Parathyroid adenoma (tissue), 2 donors: ENCODE data around the gene TRIM66.
A peak's percentile ranks its signal among the peaks of the same experiment; 100 is the strongest.

Experiments
- H2AFZ ChIP-seq: fragments of 300-600 bp; sonication (generic); one replicate; pipeline ENCODE4 v1.7.0; 2017; ENCODE audit warnings: antibody characterized with exemption, mild to moderate bottlenecking
- H3K27ac ChIP-seq: fragments of 300-600 bp; sonication (generic); one replicate; pipeline ENCODE4 v1.7.0; 2017
- H3K27me3 ChIP-seq: fragments of 300-600 bp; sonication (generic); one replicate; pipeline ENCODE4 v1.7.0; 2017; ENCODE audit warnings: low read length; ENCODE audit not compliant: control insufficient read depth, insufficient read depth
- H3K36me3 ChIP-seq: fragments of 300-600 bp; sonication (generic); one replicate; pipeline ENCODE4 v1.7.0; 2017; ENCODE audit warnings: low read length; ENCODE audit not compliant: control insufficient read depth, insufficient read depth
- H3K4me1 ChIP-seq: fragments of 300-600 bp; sonication (generic); one replicate; pipeline ENCODE4 v1.7.0; 2017; ENCODE audit warnings: control low read depth
- H3K4me2 ChIP-seq: fragments of 300-600 bp; sonication (generic); one replicate; pipeline ENCODE4 v1.7.0; 2017; ENCODE audit warnings: low read length
- H3K4me3 ChIP-seq: fragments of 300-600 bp; sonication (generic); one replicate; pipeline ENCODE4 v1.7.0; 2017; ENCODE audit warnings: low read depth, low read length
- H3K79me2 ChIP-seq: fragments of 300-600 bp; sonication (generic); one replicate; pipeline ENCODE4 v1.7.0; 2017; ENCODE audit warnings: control low read depth
- H3K9ac ChIP-seq: fragments of 300-600 bp; sonication (generic); one replicate; pipeline ENCODE4 v1.7.0; 2017; ENCODE audit warnings: mild to moderate bottlenecking
- H3K9me3 ChIP-seq: fragments of 300-600 bp; sonication (generic); one replicate; pipeline ENCODE4 v1.7.0; 2017; ENCODE audit warnings: low read length; ENCODE audit not compliant: control insufficient read depth
- TF ChIP-seq, protein P1 (sequence below): fragments of 300-600 bp; sonication (generic); IDR thresholded peaks from one replicate; pipeline ENCODE4 v1.7.0; 2017; ENCODE audit warnings: antibody characterized with exemption, mild to moderate bottlenecking
- donor health status: primary hyperparathyroidism.

The TRIM66 gene, protein sequence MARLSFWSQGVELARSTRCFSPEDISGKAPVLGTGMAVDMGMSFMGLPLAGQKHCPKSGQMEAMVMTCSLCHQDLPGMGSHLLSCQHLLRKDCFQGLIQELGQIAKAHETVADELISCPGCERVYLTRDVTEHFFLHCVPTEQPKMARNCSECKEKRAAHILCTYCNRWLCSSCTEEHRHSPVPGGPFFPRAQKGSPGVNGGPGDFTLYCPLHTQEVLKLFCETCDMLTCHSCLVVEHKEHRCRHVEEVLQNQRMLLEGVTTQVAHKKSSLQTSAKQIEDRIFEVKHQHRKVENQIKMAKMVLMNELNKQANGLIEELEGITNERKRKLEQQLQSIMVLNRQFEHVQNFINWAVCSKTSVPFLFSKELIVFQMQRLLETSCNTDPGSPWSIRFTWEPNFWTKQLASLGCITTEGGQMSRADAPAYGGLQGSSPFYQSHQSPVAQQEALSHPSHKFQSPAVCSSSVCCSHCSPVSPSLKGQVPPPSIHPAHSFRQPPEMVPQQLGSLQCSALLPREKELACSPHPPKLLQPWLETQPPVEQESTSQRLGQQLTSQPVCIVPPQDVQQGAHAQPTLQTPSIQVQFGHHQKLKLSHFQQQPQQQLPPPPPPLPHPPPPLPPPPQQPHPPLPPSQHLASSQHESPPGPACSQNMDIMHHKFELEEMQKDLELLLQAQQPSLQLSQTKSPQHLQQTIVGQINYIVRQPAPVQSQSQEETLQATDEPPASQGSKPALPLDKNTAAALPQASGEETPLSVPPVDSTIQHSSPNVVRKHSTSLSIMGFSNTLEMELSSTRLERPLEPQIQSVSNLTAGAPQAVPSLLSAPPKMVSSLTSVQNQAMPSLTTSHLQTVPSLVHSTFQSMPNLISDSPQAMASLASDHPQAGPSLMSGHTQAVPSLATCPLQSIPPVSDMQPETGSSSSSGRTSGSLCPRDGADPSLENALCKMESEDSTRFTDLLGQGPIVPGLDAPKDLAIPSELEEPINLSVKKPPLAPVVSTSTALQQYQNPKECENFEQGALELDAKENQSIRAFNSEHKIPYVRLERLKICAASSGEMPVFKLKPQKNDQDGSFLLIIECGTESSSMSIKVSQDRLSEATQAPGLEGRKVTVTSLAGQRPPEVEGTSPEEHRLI (N-terminal part only)

DNA sequence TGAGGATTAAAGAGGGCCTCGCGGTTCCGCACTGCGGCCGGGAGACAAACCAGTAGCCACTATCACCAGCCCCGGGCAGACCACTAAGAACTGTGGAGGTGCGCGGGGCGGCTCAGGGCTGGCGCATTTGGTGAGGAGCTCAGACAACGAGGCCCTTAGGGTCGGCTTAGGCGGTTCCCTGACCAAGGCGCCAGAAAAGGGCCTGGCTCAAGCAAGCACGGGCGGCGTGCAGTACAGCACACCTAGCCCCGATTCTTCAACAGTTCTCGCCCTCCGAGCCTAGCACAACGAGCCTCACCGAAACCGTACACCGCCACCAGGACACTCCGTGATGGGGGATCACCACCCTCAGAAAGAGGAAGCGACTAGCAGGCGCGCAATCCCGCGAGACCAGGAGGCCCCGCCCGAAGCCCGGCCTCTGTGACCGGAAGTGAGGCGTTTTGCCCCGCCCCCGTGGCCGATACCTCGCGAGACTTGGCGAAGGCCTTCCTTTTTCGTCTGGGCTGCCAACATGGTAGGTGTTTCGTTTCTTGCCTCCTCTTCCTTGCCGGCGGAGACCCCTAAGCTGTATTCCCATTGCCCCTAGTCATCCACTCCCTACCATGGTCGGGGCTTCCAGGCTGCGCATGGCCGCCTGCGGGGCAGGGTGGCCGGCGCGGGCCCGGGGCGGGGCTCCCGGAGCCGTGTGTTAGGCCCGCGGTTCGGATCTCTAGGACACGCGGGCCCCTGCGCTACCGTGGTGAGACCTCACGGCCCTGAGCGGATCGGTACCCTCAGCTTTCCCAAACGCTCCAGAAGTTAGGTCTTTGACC is at the start of gene TRIM66, which contains the start of gene RPL27A:
Gene TRIM66 (minus strand): TSS at position 363 of the 812 bp plus-strand sequence. CDS start 10,391 bp downstream, outside the sequence.
Gene RPL27A (plus strand): TSS at position 490 of the 812 bp plus-strand sequence. CDS start 22 bp downstream, at position 512.
- TF ChIP-seq, protein P1, sequence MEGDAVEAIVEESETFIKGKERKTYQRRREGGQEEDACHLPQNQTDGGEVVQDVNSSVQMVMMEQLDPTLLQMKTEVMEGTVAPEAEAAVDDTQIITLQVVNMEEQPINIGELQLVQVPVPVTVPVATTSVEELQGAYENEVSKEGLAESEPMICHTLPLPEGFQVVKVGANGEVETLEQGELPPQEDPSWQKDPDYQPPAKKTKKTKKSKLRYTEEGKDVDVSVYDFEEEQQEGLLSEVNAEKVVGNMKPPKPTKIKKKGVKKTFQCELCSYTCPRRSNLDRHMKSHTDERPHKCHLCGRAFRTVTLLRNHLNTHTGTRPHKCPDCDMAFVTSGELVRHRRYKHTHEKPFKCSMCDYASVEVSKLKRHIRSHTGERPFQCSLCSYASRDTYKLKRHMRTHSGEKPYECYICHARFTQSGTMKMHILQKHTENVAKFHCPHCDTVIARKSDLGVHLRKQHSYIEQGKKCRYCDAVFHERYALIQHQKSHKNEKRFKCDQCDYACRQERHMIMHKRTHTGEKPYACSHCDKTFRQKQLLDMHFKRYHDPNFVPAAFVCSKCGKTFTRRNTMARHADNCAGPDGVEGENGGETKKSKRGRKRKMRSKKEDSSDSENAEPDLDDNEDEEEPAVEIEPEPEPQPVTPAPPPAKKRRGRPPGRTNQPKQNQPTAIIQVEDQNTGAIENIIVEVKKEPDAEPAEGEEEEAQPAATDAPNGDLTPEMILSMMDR: peak; percentile 8
- Histone ChIP-seq H3K4me1 (peaks cover 3% of the 10 kb centered on the region), H3K4me3 (peak within 1 kb of the TSS; percentile 94), H3K9ac (peak within 1 kb of the TSS; percentile 91), H3K9me3 (no peaks in the 10 kb centered on the region), H2AFZ (peak within 1 kb of the TSS; percentile 89), H3K27me3 (no peaks in the 10 kb centered on the region), H3K4me2 (peak within 1 kb of the TSS; percentile 97), H3K27ac (peak within 1 kb of the TSS; percentile 89), H3K79me2 (peaks cover 10% of the 10 kb centered on the region), H3K36me3 (no peaks in the 10 kb centered on the region)

DNA sequence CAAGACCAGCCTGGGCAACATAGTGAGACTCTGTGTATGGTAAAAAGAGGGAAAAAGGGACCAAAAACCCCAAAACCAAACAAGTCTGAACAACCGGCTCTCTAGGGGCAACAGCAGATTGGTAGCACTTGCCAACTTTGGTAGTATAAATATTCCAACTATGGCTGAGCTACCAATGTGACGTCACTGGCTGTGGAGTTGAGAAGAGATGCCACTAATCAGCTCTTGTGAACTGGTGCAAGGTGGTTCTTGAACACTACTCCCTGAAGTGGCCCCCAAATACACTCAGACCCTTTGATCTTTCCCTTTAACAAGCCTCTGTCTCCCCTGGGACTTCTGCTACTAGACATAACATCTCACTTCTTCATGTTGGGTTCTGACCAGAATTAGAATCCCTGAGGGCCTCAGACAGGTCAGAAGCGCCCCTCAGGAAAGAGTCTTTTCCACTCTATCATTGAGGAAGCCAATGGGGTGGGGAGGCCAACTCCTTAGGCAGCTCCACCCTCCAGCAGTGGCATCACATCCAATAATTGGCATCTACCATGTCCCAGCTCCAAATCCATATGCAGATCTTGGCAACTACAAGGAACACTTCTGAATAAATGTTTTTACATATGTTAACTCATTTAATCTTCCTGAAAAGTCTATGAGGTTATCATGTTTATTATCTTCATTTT is 49.3 kb upstream of the TRIM66 start:
- TF ChIP-seq, protein P1: no peak
- no peaks in the 10 kb centered on the region for H3K36me3 ChIP-seq
- no peak overlapping the region for H3K4me3 ChIP-seq
- H3K27me3 ChIP-seq: no peaks in the 10 kb centered on the region
- H3K79me2 ChIP-seq: no peaks in the 10 kb centered on the region
- H3K9me3 ChIP-seq: no peaks in the 10 kb centered on the region
- H3K4me2 ChIP-seq: no peak overlapping the region
- no peak overlapping the region for H3K9ac ChIP-seq
- H3K27ac ChIP-seq: no peak overlapping the region
- no peaks in the 10 kb centered on the region for H3K4me1 ChIP-seq
- H2AFZ ChIP-seq: no peak overlapping the region

- Histone ChIP-seq H3K27me3 (no peaks in the 10 kb centered on the region), H3K4me1 (no peaks in the 10 kb centered on the region), H3K4me2 (no peak overlapping the region), H3K9me3 (no peaks in the 10 kb centered on the region), H2AFZ (no peak overlapping the region), H3K4me3 (no peak overlapping the region), H3K79me2 (no peaks in the 10 kb centered on the region), H3K9ac (no peak overlapping the region), H3K27ac (no peak overlapping the region), H3K36me3 (no peaks in the 10 kb centered on the region)
- TF ChIP-seq, protein P1: no peak
Observed at GRCh38 chr11:8730697-8731020, 48.2 kb upstream of the TRIM66 start.
